Cardiac muscle cell (in vitro differentiated cells and primary cell): ENCODE measurements around the gene PCMTD2. TPM values are rescaled to one million over a fixed set of nuclear protein-coding genes. Genes with fewer than 3 reads are reported as not detected.
"Not testable (repeated sequence)": the region's sequence is repeated elsewhere in the genome, so short reads cannot be mapped to it uniquely, and the experiment has no call there.

Experiments
- DNase-seq, 2 donors: peaks; one replicate each; pipeline versions ENCODE4 v3.0.0 to v3.0.0-alpha.2; 2010 to 2017; ENCODE audit warnings: low read depth in 1 of 2, low spot score in 1 of 2
- H3K27ac ChIP-seq: fragments of 200-600 bp; sonication (generic); 2 replicates; pipeline ENCODE4 v1.5.1; 2016
- H3K27me3 ChIP-seq: fragments of 200-600 bp; sonication (generic); 2 replicates; pipeline ENCODE4 v1.6.0; 2016; ENCODE audit warnings: control low read depth
- H3K36me3 ChIP-seq: fragments of 200-600 bp; sonication (generic); 2 replicates; pipeline ENCODE4 v1.5.1; 2016; ENCODE audit warnings: control low read depth
- H3K4me1 ChIP-seq: fragments of 200-600 bp; sonication (generic); 2 replicates; pipeline ENCODE4 v1.8.1; 2017; ENCODE audit warnings: low read depth, mild to moderate bottlenecking, mixed run types
- H3K4me3 ChIP-seq: fragments of 200-600 bp; sonication (generic); 2 replicates; pipeline ENCODE4 v1.5.1; 2016; ENCODE audit warnings: mild to moderate bottlenecking
- H3K9me3 ChIP-seq: fragments of 200-600 bp; sonication (generic); 2 replicates; pipeline ENCODE4 v1.5.1; 2017; ENCODE audit warnings: low read depth, mild to moderate bottlenecking, control low read depth
- CTCF ChIP-seq: IDR thresholded peaks from 2 replicates; pipeline ENCODE4 v1.5.1; 2012; ENCODE audit warnings: low read depth, mild to moderate bottlenecking, low read length
- polyA plus RNA-seq: library from polyadenylated mRNA; unstranded; fragments of >200 nt; fragmentation: Nextera tagmentation; extraction: Ambion mirVana; gene quantifications from 2 replicates; pipeline ENCODE4 v1.2.1, GENCODE V29; 2016
- total RNA-seq: library from RNA; depleted of rRNA; stranded (reverse); fragments of >200 nt; gene quantifications from 2 replicates; pipeline ENCODE4 v1.2.3, GENCODE V29; 2016

The PCMTD2 gene
- total and polyA plus RNA-seq, 2 experiments from 2014 or later, result 50.4 to 186 TPM

- no peak for DNase-seq
- no peak overlapping the region for H3K4me3 ChIP-seq
- H3K36me3 ChIP-seq, result no peaks in the 10 kb centered on the region
- no peaks in the 10 kb centered on the region for H3K9me3 ChIP-seq
- H3K27ac ChIP-seq, result no peak overlapping the region
- H3K4me1 ChIP-seq, result no peaks in the 10 kb centered on the region
- TF ChIP-seq CTCF, result no peak
- H3K27me3 ChIP-seq, result no peaks in the 10 kb centered on the region
These were observed 21.2 kb upstream of the PCMTD2 start for GRCh38 chr20:64234291-64234791.

GRCh38 chr20:64234921-64235565 is 20.5 kb upstream of the PCMTD2 start:
- not testable (repeated sequence) for H3K4me3 ChIP-seq, H3K27ac ChIP-seq, H3K4me1 ChIP-seq

GRCh38 chr20:64236137-64237088 is 19.1 kb upstream of the PCMTD2 start:
- Histone ChIP-seq H3K9me3 (no peaks in the 10 kb centered on the region), H3K4me1 (no peaks in the 10 kb centered on the region), H3K27ac (no peak overlapping the region), H3K27me3 (no peaks in the 10 kb centered on the region), H3K36me3 (no peaks in the 10 kb centered on the region), H3K4me3 (no peak overlapping the region)
- DNase-seq, result no peak
- TF ChIP-seq CTCF, result no peak

More at GRCh38 chr20:64234921-64235565, 20.5 kb upstream of the PCMTD2 start:
- H3K9me3 ChIP-seq, H3K36me3 ChIP-seq, DNase-seq, H3K27me3 ChIP-seq: not testable (repeated sequence)

GRCh38 chr20:64237316-64237715 is 18.2 kb upstream of the PCMTD2 start:
- Histone ChIP-seq H3K4me1 (no peaks in the 10 kb centered on the region), H3K4me3 (no peak overlapping the region), H3K36me3 (no peaks in the 10 kb centered on the region), H3K9me3 (no peaks in the 10 kb centered on the region), H3K27ac (no peak overlapping the region), H3K27me3 (no peaks in the 10 kb centered on the region)
- TF ChIP-seq CTCF, result no peak
- DNase-seq, result no peak

GRCh38 chr20:64238115-64238825 is 17.3 kb upstream of the PCMTD2 start:
- no peak for TF ChIP-seq CTCF
- no peak for DNase-seq
- Histone ChIP-seq H3K27ac (no peak overlapping the region), H3K4me1 (no peaks in the 10 kb centered on the region), H3K27me3 (no peaks in the 10 kb centered on the region), H3K4me3 (no peak overlapping the region), H3K36me3 (no peaks in the 10 kb centered on the region), H3K9me3 (no peaks in the 10 kb centered on the region)
